GM12801 (cell line): ENCODE results near the gene TRPM2.

Experiments used
- CTCF ChIP-seq: IDR thresholded peaks from one replicate; pipeline ENCODE4 v1.5.1; 2011; ENCODE audit warnings: control low read depth; ENCODE audit not compliant: insufficient read length; ENCODE audit errors: extremely low read depth

Gene TRPM2

DNA sequence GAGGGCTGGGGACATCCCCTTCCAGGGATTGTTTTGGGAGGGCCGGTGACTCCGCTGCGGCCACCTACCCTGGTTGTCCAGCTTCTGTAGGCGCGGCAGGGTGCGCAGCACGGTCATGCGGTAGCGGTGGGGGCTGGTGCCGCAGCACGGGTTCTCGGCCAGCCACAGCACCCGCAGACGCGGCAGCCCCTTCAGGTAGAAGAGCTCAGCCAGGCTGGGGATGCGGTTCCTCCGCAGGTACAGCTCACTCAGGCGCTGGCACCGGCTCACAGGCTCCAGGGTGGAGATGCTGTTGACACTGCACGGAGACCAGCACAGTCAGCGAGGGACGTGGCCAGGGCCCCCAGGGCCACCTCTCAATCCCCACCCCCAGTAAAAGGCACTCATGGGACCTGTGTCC, 20.5 kb upstream of the TRPM2 start:
- no peak for TF ChIP-seq CTCF

- TF ChIP-seq CTCF: no peak
These were observed 19.7 kb upstream of the TRPM2 start for GRCh38 chr21:44333509-44334328.

DNA sequence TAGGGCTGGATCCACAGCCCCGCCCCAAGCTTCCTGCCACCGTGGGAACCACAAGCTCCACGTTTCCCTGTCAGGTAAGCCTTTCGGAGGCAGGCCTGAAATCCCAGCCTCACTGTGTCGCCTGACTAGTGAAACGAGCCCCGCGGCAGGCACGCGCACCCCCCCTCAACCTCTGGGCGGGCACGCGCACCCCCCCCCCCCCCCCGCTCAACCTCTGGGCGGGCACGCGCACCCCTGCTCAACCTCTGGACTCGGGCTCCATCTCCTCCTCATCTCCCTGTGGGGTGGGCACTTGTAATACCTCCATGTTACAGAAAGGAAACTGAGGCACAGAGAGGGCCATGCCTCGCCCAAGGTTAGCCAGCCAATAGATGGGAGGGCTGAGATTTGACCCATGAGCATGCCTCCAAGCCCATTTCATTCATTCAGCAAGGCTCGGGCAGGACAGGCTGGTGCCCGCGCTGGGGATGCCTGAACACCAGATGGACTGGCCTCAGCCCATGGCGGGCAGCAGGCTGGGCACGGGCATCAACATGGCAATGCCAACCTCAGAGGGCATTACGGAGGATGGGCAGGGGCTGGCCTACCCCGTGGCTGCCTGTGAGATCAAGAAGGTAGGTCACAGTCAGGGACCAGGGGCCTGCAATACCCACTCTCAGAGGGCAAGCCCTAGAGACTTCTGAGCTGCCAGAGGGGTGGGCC, 18.9 kb upstream of the TRPM2 start:
- TF ChIP-seq CTCF: no peak

DNA sequence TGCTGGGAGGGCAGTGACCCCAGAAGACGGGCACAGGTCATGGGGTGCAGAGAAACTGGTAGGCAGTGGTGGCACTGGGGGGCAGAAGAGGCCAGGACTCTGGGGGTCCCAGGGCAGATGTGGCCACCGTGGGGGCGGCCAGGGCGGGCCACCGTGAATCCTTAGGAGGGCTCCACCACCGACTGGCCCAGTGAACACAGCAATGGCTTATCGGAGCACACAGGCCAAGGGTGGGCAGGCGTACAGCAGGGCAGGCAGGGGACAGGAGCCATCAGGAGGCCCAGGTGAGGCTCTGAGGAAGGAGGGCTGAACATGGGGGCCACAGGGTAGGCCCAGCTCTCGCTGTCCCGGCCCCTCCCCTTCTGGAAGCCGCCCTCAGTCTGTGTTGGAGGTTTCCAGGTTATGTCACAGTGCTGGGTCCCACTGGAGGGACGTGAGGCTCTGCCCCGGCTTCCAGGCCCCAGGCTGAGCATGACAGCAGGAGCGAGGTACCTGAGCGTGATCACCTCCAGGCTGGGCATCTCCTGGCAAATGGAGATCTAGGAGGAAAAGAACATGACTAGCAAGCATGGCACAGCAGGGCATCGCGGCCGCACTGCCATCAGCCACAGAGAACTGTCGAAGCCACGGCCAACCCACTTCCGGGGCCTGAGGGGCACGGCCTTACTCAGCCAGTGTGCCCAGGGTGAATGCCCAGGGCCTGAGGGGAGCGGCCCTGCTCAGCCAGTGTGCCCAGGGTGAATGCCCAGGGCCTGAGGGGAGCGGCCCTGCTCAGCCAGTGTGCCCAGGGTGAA, 18.0 kb upstream of the TRPM2 start:
- no peak for TF ChIP-seq CTCF

DNA sequence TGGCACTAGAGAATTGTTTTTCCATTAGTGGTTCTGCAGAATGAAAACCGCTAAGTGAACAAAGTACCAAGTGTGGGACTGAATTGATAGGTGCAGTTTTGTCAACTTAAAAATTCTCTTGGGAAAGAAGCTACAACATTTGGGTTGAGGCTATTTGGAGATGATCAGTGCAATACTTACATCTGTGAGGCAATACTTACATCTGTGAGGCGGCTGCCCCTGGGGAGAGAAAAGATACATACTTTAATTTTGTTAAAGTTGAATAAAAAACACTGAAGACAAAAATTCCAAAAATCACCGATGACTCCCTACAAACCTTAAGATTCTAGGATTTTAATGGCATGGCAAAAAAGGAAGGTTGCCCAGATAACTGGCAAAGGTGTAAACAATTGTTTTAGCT, 16.0 kb upstream of the TRPM2 start:
- TF ChIP-seq CTCF: no peak

DNA sequence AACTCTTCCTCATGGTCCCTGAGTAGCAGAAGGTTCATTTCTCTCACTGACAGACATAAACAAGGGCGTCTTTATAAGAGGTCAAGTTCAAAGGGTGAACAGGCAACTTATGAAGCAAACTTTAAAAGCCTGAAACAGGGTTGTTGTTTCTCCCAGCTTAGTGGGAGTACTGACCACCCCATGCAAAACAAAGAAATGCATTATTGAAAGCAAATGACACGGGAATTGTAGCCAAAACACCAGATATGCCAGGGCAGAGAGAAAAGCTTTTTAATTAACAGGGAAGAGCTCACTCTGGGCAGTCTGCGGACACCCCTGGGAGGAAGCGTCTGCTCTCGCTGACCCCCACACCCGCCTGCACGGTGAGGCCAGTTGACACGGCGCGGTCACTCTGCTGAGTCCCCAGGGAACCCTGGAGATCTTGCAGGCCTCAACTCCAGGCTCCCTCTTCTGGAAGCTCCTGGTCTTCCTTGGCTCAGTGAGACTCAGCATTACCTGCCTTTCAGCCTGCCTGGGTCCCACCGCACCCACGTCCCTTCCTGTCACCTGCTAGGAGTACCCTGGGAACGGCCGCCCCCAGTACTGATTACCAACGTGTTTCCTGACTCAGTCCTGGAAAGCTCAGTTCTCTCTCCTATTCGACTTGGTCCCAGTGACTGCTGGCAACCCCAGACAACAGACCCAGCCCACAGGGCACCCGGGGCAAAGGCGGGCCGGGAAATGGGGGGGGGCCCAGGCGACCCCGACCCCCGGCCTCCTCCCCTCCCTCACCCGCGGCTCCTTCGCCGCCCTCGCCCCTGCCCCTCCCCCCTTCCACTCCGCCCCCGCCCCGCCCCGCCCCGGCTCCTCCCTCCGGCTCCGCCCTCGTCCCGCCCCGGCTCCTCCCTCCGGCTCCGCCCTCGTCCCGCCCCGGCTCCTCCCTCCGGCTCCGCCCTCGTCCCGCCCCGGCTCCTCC, 15.2 kb upstream of the TRPM2 start:
- TF ChIP-seq CTCF: no peak
